Endothelial cell (in vitro differentiated cells): Measurements from ENCODE around the gene CCDC27. TPM values are rescaled to one million over a fixed set of nuclear protein-coding genes. Genes with fewer than 3 reads are reported as not detected.
A peak's percentile ranks its signal among the peaks of the same experiment; 100 is the strongest.

Source experiments
- DNase-seq: peaks from one replicate; pipeline ENCODE4 v3.0.0; 2021; ENCODE audit warnings: low spot score
- H3K27ac Mint-ChIP-seq: one replicate; pipeline ENCODE4 v1.8.0; 2021; ENCODE audit warnings: mixed read lengths, inconsistent platforms; ENCODE audit not compliant: unreplicated experiment
- H3K27me3 Mint-ChIP-seq: one replicate; pipeline ENCODE4 v1.8.0; 2021; ENCODE audit warnings: mild to moderate bottlenecking, moderate library complexity, mixed read lengths, inconsistent platforms; ENCODE audit not compliant: unreplicated experiment
- H3K36me3 Mint-ChIP-seq: one replicate; pipeline ENCODE4 v1.8.0; 2021; ENCODE audit warnings: mild to moderate bottlenecking, low read depth, mixed read lengths, inconsistent platforms; ENCODE audit not compliant: unreplicated experiment
- H3K4me1 Mint-ChIP-seq: one replicate; pipeline ENCODE4 v1.8.0; 2021; ENCODE audit warnings: mild to moderate bottlenecking, mixed read lengths, inconsistent platforms; ENCODE audit not compliant: unreplicated experiment
- H3K4me3 Mint-ChIP-seq: one replicate; pipeline ENCODE4 v1.8.0; 2021; ENCODE audit warnings: mild to moderate bottlenecking, mixed read lengths, inconsistent platforms; ENCODE audit not compliant: unreplicated experiment
- H3K9me3 Mint-ChIP-seq: one replicate; pipeline ENCODE4 v1.8.0; 2021; ENCODE audit warnings: mixed read lengths, inconsistent platforms; ENCODE audit not compliant: unreplicated experiment
- total RNA-seq: library from RNA; stranded (reverse); fragmentation: NEBNext Ultra II Directional; extraction: Animal tissue kit (Norgen Biotek cat#: 25700); gene quantifications from one replicate; pipeline ENCODE4 v1.2.1, GENCODE V29; 2021; ENCODE audit not compliant: unreplicated experiment
- TF ChIP-seq, protein P1 (sequence below): fragments of 200-600 bp; sonication (generic); IDR thresholded peaks from one replicate; pipeline ENCODE4 v1.5.0; 2021; ENCODE audit warnings: antibody characterized with exemption; ENCODE audit not compliant: unreplicated experiment

CCDC27 gene
- total RNA-seq, 1 donor from 2014 or later, result not detected

DNA sequence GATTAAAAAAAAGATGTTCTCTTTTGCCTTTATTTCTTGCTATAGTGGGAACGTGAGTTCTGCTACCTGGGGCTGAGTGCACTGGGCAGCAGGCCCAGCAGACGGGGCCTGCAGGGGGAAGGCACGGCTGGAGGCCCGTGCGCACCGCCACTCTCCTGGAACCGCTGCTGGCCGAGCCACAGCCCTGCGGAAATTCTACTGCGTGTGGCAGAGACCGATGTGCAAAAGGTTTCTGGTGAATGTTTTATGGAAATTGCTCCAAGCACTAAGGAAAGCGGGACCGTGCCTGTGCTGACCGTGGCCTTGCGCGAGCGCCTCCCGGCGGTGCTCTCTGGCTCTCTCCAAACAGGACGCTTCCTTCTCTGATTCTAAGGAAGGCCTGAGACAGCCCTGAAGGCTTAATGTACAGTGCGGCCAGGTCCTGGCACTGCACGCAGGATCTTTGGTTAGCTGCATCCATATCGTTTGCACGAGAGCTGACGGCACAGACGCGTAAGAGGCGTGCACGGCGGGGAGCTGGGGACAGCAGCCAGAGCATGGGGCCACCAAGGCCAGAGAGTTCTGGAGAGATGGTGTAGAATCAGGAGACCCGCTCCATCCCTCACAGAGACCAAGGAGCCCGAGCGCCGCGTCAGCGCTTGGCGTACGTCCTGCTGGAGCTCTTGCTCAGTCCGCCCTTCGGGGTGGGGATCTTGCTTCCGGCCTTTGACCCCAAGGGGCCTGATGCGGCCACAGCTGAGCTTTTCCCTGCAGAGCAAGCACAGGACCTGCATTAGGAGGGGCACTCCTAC lies 62.7 kb downstream of the CCDC27 start:
- no peaks in the 10 kb centered on the region for H3K4me1 Mint-ChIP-seq
- peaks cover 11% of the 10 kb centered on the region for H3K27me3 Mint-ChIP-seq
- H3K36me3 Mint-ChIP-seq, result peaks cover 30% of the 10 kb centered on the region
- TF ChIP-seq, protein P1, sequence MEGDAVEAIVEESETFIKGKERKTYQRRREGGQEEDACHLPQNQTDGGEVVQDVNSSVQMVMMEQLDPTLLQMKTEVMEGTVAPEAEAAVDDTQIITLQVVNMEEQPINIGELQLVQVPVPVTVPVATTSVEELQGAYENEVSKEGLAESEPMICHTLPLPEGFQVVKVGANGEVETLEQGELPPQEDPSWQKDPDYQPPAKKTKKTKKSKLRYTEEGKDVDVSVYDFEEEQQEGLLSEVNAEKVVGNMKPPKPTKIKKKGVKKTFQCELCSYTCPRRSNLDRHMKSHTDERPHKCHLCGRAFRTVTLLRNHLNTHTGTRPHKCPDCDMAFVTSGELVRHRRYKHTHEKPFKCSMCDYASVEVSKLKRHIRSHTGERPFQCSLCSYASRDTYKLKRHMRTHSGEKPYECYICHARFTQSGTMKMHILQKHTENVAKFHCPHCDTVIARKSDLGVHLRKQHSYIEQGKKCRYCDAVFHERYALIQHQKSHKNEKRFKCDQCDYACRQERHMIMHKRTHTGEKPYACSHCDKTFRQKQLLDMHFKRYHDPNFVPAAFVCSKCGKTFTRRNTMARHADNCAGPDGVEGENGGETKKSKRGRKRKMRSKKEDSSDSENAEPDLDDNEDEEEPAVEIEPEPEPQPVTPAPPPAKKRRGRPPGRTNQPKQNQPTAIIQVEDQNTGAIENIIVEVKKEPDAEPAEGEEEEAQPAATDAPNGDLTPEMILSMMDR, result no peak
- no peaks in the 10 kb centered on the region for H3K9me3 Mint-ChIP-seq
- DNase-seq, result no peak
- H3K4me3 Mint-ChIP-seq, result no peak overlapping the region
- H3K27ac Mint-ChIP-seq, result no peak overlapping the region

DNA sequence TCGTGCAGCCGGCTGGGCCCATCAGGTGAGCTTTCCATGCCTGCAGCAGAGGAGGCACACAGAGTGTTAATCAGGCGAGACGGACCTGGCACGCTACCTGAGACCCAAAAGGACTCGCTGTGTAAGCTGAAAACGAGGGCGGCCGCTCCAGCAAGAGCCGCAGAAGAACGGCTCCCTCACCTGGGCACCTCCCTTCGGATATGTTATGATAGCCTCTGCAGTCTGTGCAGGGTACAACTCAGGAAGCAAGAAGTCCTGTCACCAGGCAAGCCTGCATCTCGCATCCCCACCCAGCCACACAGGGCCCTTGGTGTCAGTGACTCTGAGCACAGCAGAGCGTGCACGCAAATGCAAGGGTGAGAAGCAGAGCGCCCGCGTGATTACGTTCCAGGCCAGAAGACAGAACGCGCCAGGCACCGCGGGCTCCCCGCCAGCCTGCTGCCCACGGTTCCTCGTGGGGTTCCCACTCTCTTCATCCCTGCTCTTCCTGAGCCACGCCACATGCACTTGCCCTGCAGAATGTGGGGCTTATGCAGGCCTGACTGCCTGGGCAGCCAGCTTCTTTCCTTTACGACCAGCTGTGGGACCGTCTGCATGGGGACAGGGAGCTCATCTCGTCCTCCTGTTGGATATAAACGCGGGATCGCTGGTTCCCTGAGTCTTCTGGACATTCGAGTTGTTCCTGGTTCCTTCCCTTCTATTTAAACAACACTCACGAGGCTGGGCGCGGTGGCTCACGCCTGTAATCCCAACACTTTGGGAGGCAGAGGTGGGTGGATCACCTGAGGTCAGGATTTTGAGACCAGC lies 64.3 kb downstream of the CCDC27 start:
- Mint-ChIP-seq H3K9me3 (no peaks in the 10 kb centered on the region), H3K4me3 (no peak overlapping the region), H3K27ac (no peak overlapping the region), H3K4me1 (no peaks in the 10 kb centered on the region), H3K36me3 (peaks cover 40% of the 10 kb centered on the region), H3K27me3 (peaks cover 11% of the 10 kb centered on the region)
- DNase-seq, result no peak
- TF ChIP-seq, protein P1, result no peak

DNA sequence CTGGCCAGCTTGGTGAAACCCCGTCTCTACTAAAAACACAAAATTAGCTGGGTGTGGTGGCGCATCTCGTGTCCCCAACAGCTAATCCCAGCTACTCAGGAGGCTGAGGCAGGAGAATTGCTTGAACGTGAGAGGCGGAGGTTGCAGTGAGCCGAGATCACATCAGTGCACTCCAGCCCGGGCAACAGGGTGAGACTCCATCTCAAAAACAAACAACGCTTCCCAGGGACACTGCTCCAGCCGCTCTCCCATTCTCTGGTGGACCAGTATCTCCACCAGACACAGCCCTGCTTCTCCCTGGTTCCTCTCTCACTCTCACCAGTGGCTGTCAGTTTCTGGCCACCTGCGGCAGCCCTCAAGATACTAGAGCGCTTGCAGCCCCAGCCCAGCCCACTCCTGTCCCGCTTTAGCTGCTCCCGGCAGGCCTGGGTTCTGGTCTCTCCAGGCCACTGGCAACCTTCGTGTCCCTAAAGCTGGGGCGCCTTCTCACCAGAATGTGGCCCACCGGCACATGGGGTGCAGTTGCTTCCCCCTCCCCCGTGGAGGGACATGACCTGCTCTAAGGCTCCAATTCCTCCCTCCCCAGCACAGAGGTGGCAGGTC lies 65.0 kb downstream of the CCDC27 start:
- no peak overlapping the region for H3K4me3 Mint-ChIP-seq

DNA sequence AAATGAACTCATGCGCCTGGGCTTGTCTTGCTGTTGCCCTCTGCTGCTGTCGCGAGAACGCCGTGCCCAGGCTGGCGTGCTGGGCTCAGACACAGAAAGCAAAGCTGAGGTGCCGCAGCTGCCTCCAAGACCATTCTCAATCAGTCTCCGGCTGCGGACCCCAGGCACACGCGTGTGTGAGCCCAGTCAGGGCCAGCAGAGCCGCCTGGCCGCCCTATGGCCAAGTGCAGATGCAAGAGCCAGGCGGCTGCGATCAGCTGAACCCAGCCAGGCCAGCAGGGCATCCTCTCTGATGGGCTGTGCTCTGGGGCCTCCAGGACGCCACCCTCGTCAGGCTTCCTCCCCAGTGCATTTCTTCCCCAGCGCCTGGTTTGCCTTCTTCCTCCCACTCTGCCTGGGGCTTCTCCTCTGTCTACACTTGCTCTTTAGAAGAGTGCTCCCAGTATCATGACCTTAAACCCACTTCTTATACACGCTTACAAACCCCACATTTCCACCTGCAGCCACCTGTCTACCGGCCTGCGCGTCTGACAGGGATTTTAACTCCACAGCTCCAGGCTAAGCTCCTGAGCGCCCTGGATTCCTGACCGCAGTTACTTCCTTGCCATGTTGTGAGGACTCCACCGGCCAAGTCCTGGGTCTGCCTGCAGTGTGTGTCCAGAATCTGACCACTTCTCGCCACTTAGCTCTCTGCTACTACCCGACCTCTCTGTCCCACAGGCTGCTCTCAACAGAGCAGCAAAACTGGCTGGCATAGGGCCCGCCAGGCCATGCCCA lies 65.8 kb downstream of the CCDC27 start:
- peak overlapping the region; percentile 61 for H3K27ac Mint-ChIP-seq
- peaks cover 53% of the 10 kb centered on the region for H3K36me3 Mint-ChIP-seq
- peak overlapping the region; percentile 76 for H3K4me3 Mint-ChIP-seq
- no peaks in the 10 kb centered on the region for H3K4me1 Mint-ChIP-seq
- no peaks in the 10 kb centered on the region for H3K9me3 Mint-ChIP-seq
- DNase-seq, result no peak
- peaks cover 11% of the 10 kb centered on the region for H3K27me3 Mint-ChIP-seq
- TF ChIP-seq, protein P1, result no peak

More for the DNA sequence above, 65.0 kb downstream of the CCDC27 start:
- H3K27me3 Mint-ChIP-seq, result peaks cover 11% of the 10 kb centered on the region
- DNase-seq, result no peak
- no peaks in the 10 kb centered on the region for H3K9me3 Mint-ChIP-seq
- no peak overlapping the region for H3K27ac Mint-ChIP-seq
- TF ChIP-seq, protein P1, result no peak
- peaks cover 47% of the 10 kb centered on the region for H3K36me3 Mint-ChIP-seq
- no peaks in the 10 kb centered on the region for H3K4me1 Mint-ChIP-seq
